ENCODE results near the gene HNRNPH1. TPM values are rescaled to one million over a fixed set of nuclear protein-coding genes. Genes with fewer than 3 reads are reported as not detected.

The HNRNPH1 gene
- total RNA-seq, 2 donors from 2014 or later = 104 to 146 TPM

DNA sequence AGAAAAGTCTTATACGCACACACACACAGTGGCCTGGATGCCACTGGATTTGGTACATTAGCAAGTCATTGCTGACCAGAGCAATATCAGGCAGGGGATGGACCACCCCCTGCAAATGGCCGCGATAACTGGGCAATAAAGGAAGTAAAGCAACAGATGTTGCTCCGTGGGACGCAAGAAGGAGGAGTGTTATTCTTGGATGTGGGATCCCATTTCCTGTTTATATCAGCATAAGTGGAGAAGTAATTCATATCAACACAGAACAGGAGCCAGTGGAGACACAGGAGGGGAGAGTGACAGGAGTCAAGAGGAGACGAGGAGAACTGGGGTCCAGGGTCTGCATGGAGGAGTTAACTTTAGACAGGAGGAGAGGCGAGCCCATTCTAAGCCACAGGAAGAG is 54.8 kb downstream of the HNRNPH1 start:
- H3K27ac ChIP-seq = no peak overlapping the region

GRCh38 chr5:179564526-179564925 is 58.9 kb downstream of the HNRNPH1 start:
- TF ChIP-seq, protein P1, sequence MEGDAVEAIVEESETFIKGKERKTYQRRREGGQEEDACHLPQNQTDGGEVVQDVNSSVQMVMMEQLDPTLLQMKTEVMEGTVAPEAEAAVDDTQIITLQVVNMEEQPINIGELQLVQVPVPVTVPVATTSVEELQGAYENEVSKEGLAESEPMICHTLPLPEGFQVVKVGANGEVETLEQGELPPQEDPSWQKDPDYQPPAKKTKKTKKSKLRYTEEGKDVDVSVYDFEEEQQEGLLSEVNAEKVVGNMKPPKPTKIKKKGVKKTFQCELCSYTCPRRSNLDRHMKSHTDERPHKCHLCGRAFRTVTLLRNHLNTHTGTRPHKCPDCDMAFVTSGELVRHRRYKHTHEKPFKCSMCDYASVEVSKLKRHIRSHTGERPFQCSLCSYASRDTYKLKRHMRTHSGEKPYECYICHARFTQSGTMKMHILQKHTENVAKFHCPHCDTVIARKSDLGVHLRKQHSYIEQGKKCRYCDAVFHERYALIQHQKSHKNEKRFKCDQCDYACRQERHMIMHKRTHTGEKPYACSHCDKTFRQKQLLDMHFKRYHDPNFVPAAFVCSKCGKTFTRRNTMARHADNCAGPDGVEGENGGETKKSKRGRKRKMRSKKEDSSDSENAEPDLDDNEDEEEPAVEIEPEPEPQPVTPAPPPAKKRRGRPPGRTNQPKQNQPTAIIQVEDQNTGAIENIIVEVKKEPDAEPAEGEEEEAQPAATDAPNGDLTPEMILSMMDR (IDR thresholded peaks at IDR 0.05) = no peak
- H3K36me3 ChIP-seq = peaks cover 65% of the 10 kb centered on the region

More for the DNA sequence above, 54.8 kb downstream of the HNRNPH1 start:
- H3K27me3 ChIP-seq = no peaks in the 10 kb centered on the region
- H3K9me3 ChIP-seq = no peaks in the 10 kb centered on the region
- H3K36me3 ChIP-seq = peaks cover 76% of the 10 kb centered on the region
- H3K4me3 ChIP-seq = no peak overlapping the region
- H3K4me1 ChIP-seq = peaks cover 0 to 6% of the 10 kb centered on the region in 2 donors
- DNase-seq (ENCODE audit: low spot score) = no peak
- TF ChIP-seq, protein P1 (IDR thresholded peaks at IDR 0.05) = no peak

More at GRCh38 chr5:179564526-179564925, 58.9 kb downstream of the HNRNPH1 start:
- H3K4me3 ChIP-seq = no peak overlapping the region
- peaks cover 0 to 13% of the 10 kb centered on the region in 2 donors for H3K4me1 ChIP-seq
- H3K9me3 ChIP-seq = no peaks in the 10 kb centered on the region
- no peak for DNase-seq (ENCODE audit: low spot score)
- H3K27ac ChIP-seq = no peak overlapping the region
- no peaks in the 10 kb centered on the region for H3K27me3 ChIP-seq

Other genes starting within 250 kb of the HNRNPH1 start
- gene RUFY1, start 73.1 kb downstream of the HNRNPH1 start, total RNA-seq = 10 to 100 TPM; 19.5 to 25.4 TPM
- not detected for gene CBY3, start 57.4 kb upstream of the HNRNPH1 start, total RNA-seq
- 100 to 1,000 TPM; 288 to 297 TPM for gene CANX, start 75.3 kb upstream of the HNRNPH1 start, total RNA-seq
- gene MAML1, start 109.2 kb upstream of the HNRNPH1 start, total RNA-seq = 10 to 100 TPM; 10.8 to 16.6 TPM
- gene LTC4S, start 170.3 kb upstream of the HNRNPH1 start, total RNA-seq = 10 to 100 TPM in 1 of 2 donors, 1 to 10 TPM in 1; 9.0 to 11.1 TPM
- 10 to 100 TPM; 71.7 to 77.1 TPM for gene MGAT4B, start 183.2 kb upstream of the HNRNPH1 start, total RNA-seq
- 100 to 1,000 TPM; 379 to 436 TPM for gene SQSTM1, start 197.2 kb upstream of the HNRNPH1 start, total RNA-seq
- 10 to 100 TPM; 12.5 to 20.3 TPM for gene MRNIP, start 235.1 kb upstream of the HNRNPH1 start, total RNA-seq

Data from right atrium auricular region (tissue), 2 donors.